Stimulated activated CD8-positive, alpha-beta memory T cell treated with anti-CD3 and anti-CD28 coated beads, Interleukin-2, amount 100 ng/mL, for 48 hours (primary cell): ENCODE data around the gene IL2RA.
"Not testable (repeated sequence)": the region's sequence is repeated elsewhere in the genome, so short reads cannot be mapped to it uniquely, and the experiment has no call there.

Experiments
- DNase-seq, 2 donors: peaks; one replicate each; pipeline ENCODE4 v3.0.0-alpha.2; 2020; ENCODE audit warnings: low read depth in 2 of 2

IL2RA gene

DNA sequence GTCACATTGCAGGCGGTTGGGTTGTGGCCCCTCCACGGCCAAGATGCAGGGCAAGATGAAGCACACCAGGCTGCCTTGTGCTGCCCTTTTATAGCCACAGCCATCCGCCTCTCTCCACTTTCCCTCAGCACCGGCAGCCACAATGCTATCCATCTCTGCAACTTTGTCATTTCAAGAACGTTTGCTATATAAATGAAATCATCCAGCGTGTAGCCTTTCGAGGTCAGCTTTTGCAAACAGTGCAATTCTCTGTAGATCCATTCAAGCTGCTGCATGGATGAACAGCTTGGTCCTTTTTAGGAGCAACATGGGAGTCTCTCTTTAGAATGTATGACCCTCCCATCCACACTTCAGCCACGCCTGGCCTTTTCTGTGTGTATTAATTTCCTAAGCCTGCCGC is 78.4 kb downstream of the IL2RA start:
- no peak for DNase-seq

DNA sequence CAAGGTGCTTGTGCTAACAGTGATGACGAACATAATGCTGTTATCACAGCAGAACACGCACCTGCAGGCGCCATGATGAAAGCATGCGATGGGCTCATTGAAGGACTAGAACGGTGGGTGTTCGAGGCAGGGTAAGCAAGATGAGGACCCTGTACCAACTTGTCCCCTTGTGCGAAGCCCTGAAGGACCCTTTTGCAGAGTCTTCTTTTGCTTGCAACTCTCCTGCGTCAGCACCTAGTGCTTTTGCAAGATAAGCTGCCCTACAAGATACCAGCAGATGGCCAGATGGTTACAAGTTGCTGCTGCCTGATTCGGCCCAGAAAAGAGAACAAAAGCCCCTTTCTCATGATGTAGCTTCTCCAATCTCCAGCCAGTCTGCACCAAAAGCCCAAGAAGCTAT is 80.6 kb downstream of the IL2RA start:
- no peak for DNase-seq

DNA sequence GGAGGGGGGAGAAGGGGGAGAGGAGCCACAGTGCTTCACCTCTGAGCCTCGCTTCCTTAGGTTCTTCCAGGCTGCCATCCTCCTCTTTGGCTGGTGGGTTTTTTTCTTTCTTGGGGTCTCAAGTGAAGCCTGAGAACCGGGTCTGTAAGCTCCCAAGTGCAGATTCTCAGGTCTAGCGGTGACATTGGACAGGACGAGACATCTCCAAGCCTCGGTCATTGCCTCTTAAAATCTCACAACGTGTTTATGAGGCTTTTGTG is 84.0 kb downstream of the IL2RA start:
- DNase-seq, result no peak

DNA sequence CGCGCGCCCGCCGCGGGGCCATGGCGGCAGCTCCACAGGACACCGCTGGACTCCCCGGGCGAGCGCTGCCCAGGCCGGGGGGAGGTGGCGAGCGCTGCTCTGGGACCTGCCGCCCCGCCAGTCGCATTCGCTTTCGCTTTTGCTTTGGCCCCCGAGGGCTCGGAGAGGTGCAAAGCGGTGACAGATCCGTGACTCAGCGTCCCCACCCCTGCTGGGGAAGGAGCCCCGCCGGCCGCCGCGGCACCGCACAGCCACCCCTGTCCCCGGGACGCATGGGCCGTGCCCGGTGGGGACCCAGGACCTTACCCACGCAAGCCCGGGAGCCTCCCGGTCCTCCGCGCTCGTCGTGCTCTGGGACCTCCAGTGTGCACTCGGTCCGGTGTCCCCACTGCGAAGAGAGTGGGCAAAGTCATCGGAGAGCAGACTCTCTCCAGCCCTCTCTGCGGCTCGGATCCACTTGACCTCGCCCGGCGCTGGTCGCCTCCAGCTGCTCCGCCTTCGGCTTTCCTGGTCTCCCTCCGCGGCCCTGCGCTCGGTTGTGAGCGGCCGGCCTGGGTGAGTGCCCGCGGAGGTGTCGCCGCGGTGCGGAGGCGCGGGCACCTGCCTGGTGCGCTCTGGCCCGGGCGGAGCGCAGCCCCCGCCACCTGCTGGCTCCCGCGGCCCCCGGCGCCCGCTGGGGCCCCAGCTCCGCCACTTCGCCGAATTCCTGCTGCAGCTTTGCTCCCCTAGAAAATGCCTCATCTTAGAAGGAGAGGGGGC is 84.5 kb downstream of the IL2RA start, which contains the start of gene IL15RA:
Gene IL15RA, minus strand, starts transcription at position 73 of the 759 bp plus-strand sequence. Its CDS starts 51 bp downstream, at position 22.
- DNase-seq, result peak; percentile 83 to 87

DNA sequence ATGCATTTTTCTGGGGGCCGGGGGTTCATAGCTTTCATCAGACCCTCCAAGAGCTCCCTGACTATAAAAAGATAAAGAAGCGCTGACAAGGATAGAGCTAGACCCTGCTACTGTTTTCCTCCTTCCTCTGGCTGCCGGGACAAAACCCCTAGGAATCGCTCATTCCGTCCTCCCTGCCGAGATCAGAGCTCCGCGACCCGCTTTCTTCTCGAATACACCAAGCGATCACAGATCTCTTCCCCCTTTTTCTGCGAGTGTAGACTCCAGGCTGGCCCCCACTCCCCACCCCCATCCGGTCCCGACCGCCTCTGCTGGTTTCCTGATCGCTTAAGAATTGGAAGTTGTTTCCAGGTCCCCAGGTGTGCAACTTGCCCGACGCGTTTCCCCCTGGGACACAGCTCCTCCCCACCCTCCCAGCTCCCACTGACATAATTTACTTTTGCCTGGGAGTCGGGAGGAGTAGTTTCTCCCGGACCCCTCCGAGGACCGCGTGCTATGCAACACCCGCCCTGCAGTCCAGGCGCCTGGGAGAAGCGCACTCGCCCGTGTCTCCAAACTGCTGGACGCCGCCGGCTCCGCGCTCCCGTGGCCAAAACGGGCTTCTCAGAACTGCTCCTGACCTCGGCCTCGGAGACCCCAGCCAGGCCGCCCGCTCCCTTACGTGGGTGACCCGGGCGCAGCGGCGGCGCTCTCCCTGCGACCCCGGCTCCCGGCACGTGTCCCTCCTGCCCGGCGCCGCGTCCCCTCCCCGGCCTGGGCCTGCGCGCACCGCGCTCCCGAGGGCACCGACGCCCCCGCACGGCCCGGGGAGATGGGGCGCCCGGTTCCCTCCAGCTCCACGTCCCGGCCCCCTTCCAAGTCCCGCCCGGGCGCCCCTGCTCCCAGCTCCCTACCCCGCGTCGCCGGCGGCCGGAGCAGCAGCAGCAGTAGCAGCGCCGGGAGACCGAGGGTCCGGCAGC is 85.4 kb downstream of the IL2RA start:
- DNase-seq, result peak; percentile 17 to 34

DNA sequence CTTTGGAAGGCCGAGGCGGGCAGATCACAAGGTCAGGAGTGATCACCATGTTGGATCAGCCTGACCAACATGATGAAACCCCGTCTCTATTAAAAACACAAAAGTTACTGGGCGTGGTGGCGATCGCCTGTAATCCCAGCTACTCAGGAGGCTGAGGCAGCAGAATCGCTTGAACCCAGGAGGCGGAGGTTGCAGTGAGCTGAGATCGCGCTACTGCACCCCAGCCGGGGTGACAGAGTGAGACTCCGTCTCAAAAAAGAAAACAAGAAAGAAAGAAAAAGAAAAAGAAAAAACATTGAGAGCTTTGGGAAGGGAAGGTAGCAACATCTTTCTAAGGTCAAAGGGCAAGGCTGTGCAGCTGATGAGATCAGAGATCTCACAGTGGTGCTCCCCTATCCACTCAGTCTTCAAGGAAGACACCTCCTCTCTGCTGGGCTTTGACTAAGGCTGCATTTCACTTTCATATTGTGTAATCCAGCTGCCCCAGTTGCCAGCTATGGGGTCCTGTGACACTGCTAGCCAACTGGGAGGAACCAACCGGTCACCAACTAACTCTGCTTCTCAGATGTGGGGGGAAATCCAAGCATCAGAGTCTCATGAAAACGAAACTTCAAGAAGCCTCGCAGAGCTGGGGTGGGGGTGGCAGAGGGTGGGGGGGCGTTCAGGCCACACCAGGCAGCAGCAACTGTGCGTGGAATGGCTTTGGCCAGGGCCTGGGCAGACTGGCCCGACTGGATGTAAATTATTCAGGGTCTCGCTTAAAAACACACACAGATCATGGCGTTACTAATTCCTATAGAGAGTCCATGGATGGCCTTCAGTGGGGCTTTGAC is 86.3 kb downstream of the IL2RA start:
- peak; percentile 48 to 50 for DNase-seq

DNA sequence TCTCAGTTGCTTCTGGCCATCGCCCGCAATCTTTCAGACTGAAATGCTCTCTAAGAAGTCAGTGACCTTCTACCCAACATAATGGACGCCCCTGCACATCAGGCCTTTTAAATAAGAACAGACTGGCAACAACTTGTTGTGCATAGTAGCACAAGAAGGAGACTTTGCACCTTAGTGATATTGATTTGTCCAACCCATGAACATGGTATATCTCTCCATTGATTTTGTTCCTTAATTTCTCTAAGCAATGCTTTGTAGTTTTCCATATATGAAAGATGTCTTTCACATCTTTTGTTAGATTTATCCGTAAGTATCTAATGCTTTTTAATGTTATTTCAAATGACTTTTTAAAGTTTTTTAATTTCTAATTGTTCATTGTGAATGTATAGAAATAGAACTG is 89.1 kb downstream of the IL2RA start:
- DNase-seq, result no peak

DNA sequence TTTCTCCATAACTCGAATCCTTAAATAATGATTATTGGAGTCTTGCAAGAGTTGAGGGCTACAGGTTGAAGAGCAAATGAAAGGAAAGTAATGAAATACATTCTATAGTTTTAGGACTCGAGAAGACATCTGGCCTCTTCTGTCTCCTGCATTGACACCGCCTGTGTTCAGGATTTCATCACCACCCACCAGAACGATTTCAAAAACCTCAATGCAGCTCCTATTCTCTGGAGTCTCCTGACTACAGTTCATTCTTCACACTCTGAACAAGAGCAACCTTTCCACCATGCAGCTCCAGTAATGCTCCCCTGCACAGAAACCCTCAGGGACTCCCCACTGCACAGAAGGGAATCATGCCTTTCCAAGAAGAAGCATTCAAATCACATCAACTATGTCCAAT is 90.3 kb downstream of the IL2RA start:
- no peak for DNase-seq

DNA sequence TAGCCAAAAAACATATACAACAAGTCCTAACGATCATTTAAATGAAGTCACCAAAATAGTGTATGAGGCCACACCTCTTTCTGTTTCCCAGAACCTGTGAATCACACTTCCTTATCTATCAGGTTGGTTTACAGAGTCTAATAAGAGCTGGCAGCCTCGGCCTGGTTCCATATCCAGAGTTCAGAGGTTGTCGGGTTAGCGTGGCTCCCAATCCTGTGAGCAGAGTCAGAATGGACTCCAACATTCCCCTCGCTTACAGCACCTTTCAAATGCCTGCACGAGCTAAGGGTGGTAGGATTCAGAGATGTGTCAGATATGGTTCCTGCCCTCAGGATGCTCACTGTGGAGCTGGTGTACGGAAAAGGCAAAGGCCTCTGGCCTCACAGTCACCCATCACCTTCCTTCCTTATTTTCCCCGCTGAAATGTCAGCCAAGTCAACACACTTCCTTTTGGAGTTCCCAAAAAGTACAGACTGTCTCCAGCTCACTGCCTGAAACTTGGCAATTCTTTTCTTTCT is 90.8 kb downstream of the IL2RA start:
- no peak for DNase-seq

DNA sequence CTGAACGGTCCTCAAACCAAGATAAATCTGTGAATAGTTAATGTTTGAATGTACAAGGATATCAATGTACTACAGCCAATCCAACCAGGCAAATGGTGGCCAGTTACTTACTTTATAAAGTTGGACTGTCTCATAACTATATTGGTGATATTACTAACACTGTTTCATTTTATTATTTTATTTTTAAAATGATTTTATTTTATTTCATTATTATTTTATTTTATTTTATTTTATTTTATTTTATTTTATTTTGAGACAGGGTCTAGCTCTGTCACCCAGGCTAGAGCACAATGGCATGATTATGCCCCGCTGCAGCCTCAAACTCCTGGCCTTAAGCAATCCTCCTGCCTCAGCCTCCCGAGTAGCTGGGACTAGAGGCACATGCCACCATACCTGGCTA is 91.6 kb downstream of the IL2RA start:
- DNase-seq, result no peak

DNA sequence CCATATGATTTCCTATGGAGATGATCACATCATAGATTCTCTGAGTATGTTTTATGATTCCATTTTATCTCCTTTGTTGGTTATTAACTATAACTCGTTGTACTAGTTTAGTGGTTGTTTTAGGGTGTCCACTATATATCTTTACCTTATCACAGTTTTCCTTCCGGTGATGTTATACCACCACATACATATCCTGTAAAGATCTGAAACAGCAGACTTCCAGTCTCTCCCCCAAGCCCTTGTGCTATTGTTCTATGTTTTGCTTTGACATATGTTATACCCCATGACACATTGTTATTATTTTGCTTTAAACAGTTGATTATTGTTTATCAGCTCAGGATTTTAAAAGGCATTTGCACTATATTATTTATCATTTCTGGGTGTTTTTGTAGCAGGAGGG is 92.1 kb downstream of the IL2RA start:
- DNase-seq, result no peak

DNA sequence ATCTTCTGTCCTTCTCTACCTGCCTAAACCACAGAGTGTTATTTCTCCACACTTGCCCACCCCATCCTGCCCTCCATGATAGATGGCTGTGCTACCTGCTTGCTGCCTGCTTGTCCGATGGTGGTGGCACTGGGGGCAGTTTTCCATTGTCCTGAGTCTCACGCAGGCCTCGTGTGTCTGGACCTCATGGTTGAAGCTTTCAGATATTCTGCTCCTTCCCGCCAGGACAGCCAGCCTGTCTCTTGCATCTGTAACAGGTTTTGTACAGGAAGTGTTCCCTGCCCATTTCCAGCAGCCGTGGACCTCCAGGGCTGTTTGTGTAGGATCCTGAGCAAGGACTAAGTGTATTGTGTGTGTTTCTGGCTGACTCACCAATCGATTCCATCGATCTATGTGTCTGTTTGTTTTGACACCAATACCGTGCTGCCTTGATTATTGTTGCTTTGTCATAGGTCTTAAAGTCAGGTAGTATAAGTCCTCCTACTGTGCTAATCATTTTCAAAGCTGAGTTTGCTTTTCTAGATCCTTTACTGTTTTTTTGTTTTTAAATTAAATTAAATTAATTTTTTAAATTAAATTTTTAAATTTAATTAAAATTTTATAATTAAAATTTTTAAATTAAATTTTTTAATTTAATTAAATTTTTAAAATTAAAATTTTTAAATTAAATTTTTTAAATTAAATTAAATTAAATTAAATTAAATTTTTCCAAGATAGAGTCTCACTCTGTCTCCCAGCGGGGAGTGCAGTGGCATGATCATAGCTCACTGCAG is 93.3 kb downstream of the IL2RA start:
- no peak for DNase-seq

DNA sequence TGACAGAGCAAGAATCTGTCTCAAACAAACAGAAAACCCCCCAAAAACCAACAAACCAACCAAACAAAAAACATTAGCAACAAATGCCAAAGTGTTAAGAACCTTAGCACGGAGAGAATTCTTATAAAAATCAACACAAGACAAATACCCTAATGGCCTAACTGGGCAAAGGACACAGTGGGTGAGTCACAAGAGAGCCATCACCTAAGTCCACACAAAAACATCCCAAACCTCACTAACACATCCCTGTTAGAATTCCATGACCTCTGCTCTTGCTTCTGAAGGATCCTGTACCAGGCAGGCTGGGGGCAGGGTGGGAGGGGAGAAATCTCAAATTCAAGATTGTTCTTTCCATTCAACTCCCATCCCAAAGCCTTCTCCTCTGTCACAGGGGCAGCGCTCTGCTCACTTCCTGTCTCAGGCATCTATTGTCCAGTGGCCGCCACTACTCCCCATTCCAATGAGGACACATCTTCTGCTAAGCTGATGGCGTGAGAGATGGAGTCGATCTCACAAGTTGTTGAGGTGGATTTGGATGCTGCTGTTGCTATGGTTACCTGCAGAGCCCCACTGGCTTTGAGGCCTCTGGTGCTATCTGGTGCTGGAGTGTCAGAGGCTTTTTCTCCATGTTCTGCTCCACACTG is 94.0 kb downstream of the IL2RA start:
- no peak for DNase-seq

DNA sequence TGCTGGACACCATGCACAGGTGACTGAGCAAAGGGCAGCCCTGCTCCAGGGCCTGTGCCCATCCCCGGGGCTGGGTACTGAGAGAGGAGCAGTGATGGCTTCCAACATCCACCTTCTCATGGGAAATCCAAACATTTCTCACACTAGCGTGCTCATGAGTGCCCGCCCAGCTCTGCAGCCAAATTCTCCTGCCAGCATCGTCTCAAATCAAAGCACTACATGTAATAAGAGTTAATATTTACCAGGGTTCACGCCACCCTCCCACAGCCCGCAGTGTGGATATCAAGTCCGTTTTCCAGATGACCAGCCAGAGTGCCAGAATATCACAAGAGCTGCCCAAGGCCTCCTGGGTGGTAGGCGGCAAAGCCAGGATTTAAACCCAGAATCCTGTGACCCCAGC is 96.9 kb downstream of the IL2RA start:
- no peak for DNase-seq

DNA sequence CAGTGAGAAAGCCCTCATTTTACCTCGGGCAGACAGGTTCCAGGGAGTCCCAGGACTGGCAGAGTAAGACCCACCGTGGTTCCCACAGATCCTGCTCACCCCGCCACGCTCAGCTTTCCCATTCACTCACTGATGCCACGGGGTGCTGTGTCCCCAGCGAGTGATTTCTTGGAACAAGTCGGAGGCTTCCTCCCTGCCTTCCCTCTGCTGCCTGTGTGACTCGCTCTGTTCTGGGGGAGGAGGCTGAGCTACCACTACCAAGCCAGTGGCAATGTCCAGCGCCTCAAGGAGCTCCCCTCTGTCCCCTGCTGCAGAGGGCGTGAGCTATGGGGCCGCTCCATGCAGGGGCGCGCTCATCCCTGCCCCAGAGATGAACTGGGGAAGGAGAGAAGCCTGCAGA is 97.4 kb downstream of the IL2RA start:
- no peak for DNase-seq

DNA sequence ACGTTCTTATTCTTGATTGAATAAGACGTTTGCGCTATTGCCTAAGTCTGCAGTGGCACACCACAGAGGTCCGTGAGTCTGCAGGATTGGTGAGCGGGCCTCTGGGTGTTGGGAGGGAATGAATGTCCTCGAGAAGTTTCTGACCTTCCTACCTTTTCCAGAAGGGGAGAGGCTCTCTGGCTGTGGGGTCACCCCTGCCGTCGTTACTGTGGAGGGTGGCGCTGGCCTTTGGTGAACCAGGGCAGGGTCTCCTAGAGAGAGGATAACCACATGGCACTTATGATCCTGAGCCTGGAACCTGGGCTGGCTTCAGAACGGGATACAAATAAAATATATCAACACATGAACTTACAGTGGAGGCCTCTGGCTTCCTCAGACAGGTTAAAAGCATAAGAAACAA is 98.6 kb downstream of the IL2RA start:
- no peak for DNase-seq

DNA sequence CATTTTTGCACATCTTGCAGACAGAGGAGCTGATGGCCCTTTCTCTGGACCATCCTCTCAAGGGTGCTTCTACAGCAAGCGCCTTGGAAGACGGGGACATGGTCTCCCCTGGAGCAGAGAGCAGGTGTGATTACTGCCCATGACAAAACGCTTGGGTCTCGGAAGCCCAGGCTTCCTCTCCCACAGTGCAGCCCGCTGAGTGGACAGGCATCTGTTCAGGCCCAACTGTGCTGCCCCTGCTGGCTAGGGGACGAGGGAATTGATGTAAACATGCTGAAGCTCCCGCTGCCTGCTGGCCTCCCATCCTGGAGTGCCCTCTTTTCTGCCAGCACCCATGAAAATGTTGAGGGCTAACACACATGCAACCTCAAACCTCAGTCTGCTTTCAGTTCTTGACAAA is 99.1 kb downstream of the IL2RA start:
- DNase-seq, result no peak

DNA sequence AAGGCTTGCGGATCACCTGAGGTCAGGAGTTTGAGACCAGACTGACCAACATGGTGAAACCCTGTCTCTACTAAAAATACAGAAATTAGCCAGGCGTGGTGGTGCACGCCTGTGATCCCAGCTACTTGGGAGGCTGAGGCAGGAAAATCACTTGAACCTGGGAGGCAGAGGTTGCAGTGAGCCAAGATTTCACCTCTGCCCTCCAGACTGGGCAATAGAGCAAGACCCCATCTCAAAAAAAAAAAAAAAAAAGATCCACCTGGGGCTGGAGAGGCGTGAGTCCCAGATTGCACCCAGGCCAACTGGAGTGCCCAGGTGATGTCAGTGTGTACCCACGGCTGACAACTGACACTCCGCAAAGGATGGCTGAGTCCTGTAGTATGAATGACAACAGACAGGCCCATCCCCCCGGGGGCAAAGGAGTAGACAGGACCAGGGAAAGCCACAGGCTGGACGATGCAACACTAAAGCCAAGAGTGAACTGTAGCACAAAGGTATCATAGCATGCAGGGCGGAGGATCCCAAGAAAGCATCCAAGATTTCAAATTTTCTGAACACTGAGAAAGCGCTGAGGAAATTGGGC is 99.7 kb downstream of the IL2RA start:
- not testable (repeated sequence) for DNase-seq

DNA sequence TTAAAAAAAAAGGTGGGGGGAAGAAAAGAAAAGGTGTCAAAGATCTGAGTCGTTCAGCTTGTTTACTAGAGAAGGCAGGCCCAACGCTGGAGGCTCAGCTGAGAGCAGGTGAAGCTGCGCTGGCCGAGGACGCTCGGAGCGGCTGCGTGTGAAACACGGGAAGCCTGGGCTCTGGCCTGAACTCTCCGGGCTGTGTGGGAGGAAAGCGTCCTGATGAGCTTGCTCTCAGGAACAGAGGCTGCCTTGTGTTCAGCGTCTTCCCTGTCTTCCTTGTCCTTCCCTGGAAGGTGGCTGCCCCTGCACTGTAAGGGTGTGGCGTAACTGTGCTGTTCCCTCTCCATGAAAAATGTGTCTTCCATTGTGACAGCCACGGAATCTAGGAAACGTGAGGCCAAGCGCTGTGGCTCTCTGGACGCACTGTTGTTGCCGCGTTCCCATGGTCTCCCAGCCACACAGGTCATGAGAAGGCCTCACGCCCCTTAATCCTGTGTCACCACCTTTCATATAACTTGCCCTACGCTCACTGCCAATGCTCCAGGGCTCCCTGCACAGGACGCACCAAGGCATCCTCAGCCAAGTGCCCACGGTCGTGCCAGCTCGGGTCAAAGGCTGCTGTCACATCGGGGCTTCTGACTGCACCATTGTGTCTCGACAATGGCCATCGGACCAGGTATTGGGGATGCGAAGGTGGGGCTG is 100.6 kb downstream of the IL2RA start:
- no peak for DNase-seq

DNA sequence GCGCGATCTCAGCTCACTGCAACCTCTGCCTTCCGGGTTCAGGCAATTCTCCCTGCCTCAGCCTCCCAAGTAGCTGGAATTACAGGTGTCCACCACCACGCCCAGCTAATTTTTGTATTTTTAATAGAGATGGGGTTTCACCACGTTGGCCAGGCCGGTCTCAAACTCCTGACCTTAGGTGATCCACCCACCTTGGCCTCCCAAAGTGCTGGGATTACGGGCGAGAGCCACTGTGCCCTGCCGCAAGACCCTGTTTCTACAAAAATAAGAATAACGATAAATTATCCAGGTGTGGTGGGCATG is 101.2 kb downstream of the IL2RA start:
- DNase-seq, result not testable (repeated sequence)
